ENCODE measurements around the gene SELE. TPM values are rescaled to one million over a fixed set of nuclear protein-coding genes. Genes with fewer than 3 reads are reported as not detected.

The SELE gene
- total RNA-seq, 1 experiment from 2014 or later, result not detected

GRCh38 chr1:169750041-169750440 is 16.2 kb upstream of the SELE start (continued):
- TF ChIP-seq CTCF (IDR thresholded peaks at IDR 0.05) (no peak), NR2C2 (CRISPR knock-in tag; IDR thresholded peaks at IDR 0.05) (no peak), AFF4 (CRISPR knock-in tag; IDR thresholded peaks at IDR 0.05; ENCODE audit: borderline replicate concordance) (no peak)

GRCh38 chr1:169746550-169746949 is 12.7 kb upstream of the SELE start:
- Mint-ChIP-seq H3K4me1 (peaks cover 18% of the 10 kb centered on the region), H3K27ac (no peak overlapping the region), H3K4me3 (no peak overlapping the region), H3K9me3 (peaks cover 11% of the 10 kb centered on the region), H3K27me3 (ENCODE audit: low read depth) (peaks cover 19% of the 10 kb centered on the region), H3K36me3 (no peaks in the 10 kb centered on the region; the same call in 1 of the 2 replicates)
- DNase-seq (ENCODE audit: low spot score), result no peak
- TF ChIP-seq ERG (CRISPR knock-in tag; IDR thresholded peaks at IDR 0.05), result no peak
- TF ChIP-seq NR3C1 (CRISPR knock-in tag; conservative IDR thresholded peaks at IDR 0.05; ENCODE audit: low read depth), result no peak
- TF ChIP-seq NFATC4 (CRISPR knock-in tag; IDR thresholded peaks at IDR 0.05), result no peak
- no peak for TF ChIP-seq ELF4 (CRISPR knock-in tag; IDR thresholded peaks at IDR 0.05; ENCODE audit: low read depth)
- no peak for TF ChIP-seq TEAD1 (CRISPR knock-in tag; IDR thresholded peaks at IDR 0.05)
- TF ChIP-seq NR1H2 (CRISPR knock-in tag; IDR thresholded peaks at IDR 0.05), result no peak
- no peak for TF ChIP-seq SMAD3 (CRISPR knock-in tag; IDR thresholded peaks at IDR 0.05; ENCODE audit: borderline replicate concordance)
- TF ChIP-seq GTF2I (CRISPR knock-in tag; conservative IDR thresholded peaks at IDR 0.05), result no peak
- TF ChIP-seq ZNF396 (CRISPR knock-in tag; IDR thresholded peaks at IDR 0.05; ENCODE audit: borderline replicate concordance), result no peak
- no peak for TF ChIP-seq ZNF532 (CRISPR knock-in tag; IDR thresholded peaks at IDR 0.05; ENCODE audit: borderline replicate concordance)
- TF ChIP-seq AFF4 (CRISPR knock-in tag; IDR thresholded peaks at IDR 0.05; ENCODE audit: borderline replicate concordance), result no peak
- no peak for TF ChIP-seq JAZF1 (CRISPR knock-in tag; IDR thresholded peaks at IDR 0.05)
- TF ChIP-seq TCF7 (CRISPR knock-in tag; IDR thresholded peaks at IDR 0.05; ENCODE audit: low read depth), result no peak
- TF ChIP-seq IRF2 (CRISPR knock-in tag; IDR thresholded peaks at IDR 0.05; ENCODE audit: borderline replicate concordance, low read depth), result no peak
- TF ChIP-seq ZBTB21 (CRISPR knock-in tag; IDR thresholded peaks at IDR 0.05; ENCODE audit: borderline replicate concordance), result no peak
- TF ChIP-seq STAT6 (CRISPR knock-in tag; conservative IDR thresholded peaks at IDR 0.05; ENCODE audit: low read depth), result no peak
- no peak for TF ChIP-seq ZNF416 (CRISPR knock-in tag; IDR thresholded peaks at IDR 0.05)
- CTCF ChIA-PET, result no interaction called here
- POLR2A ChIA-PET, result no interaction called here
- no peak for ATAC-seq
